ENCODE data around the gene TEAD1.

GRCh38 chr11:12806113-12806512 lies 131.9 kb downstream of the TEAD1 start:
- TF ChIP-seq EZH2 (IDR thresholded peaks at IDR 0.05; ENCODE audit: low read depth, unreplicated experiment), result no peak
- TF ChIP-seq, protein P1, sequence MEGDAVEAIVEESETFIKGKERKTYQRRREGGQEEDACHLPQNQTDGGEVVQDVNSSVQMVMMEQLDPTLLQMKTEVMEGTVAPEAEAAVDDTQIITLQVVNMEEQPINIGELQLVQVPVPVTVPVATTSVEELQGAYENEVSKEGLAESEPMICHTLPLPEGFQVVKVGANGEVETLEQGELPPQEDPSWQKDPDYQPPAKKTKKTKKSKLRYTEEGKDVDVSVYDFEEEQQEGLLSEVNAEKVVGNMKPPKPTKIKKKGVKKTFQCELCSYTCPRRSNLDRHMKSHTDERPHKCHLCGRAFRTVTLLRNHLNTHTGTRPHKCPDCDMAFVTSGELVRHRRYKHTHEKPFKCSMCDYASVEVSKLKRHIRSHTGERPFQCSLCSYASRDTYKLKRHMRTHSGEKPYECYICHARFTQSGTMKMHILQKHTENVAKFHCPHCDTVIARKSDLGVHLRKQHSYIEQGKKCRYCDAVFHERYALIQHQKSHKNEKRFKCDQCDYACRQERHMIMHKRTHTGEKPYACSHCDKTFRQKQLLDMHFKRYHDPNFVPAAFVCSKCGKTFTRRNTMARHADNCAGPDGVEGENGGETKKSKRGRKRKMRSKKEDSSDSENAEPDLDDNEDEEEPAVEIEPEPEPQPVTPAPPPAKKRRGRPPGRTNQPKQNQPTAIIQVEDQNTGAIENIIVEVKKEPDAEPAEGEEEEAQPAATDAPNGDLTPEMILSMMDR (conservative IDR thresholded peaks at IDR 0.05; ENCODE audit: low read depth in 2 of 2), result no peak
- no peak for TF ChIP-seq POLR2AphosphoS5 (IDR thresholded peaks at IDR 0.05; ENCODE audit: low read depth)
- no peak for TF ChIP-seq ZNF114 (CRISPR knock-in tag; IDR thresholded peaks at IDR 0.05)
- TF ChIP-seq, protein P2, sequence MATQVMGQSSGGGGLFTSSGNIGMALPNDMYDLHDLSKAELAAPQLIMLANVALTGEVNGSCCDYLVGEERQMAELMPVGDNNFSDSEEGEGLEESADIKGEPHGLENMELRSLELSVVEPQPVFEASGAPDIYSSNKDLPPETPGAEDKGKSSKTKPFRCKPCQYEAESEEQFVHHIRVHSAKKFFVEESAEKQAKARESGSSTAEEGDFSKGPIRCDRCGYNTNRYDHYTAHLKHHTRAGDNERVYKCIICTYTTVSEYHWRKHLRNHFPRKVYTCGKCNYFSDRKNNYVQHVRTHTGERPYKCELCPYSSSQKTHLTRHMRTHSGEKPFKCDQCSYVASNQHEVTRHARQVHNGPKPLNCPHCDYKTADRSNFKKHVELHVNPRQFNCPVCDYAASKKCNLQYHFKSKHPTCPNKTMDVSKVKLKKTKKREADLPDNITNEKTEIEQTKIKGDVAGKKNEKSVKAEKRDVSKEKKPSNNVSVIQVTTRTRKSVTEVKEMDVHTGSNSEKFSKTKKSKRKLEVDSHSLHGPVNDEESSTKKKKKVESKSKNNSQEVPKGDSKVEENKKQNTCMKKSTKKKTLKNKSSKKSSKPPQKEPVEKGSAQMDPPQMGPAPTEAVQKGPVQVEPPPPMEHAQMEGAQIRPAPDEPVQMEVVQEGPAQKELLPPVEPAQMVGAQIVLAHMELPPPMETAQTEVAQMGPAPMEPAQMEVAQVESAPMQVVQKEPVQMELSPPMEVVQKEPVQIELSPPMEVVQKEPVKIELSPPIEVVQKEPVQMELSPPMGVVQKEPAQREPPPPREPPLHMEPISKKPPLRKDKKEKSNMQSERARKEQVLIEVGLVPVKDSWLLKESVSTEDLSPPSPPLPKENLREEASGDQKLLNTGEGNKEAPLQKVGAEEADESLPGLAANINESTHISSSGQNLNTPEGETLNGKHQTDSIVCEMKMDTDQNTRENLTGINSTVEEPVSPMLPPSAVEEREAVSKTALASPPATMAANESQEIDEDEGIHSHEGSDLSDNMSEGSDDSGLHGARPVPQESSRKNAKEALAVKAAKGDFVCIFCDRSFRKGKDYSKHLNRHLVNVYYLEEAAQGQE (IDR thresholded peaks at IDR 0.05; ENCODE audit: unreplicated experiment), result no peak
- no peak for TF ChIP-seq NANOG (IDR thresholded peaks at IDR 0.05; ENCODE audit: borderline replicate concordance)
